SHP77 (cell line): ENCODE data around the gene TGFA.

Experiments
- DNase-seq, 2 experiments: peaks; one replicate each; lab custom pipeline; 2025; lab: John Stamatoyannopoulos, UW

TGFA gene

DNA sequence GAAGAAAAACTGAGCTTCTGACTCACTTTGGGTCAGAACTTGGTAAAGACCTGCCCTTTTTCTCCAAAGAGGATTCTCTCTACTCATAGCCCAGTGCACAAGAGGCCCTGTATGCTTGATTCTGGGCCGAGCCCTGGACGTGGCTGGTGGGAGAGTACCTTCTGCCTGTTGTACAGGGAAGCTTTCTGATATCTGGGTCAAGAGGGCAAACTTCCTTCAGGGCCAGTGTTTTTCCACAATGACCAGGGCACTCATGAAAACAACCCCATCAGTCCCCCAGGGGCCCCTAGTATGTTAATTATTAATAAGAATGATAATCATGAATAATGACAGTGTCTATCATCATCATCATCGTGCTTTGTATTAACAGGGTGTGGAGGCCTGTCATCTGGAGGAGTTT, 90.0 kb downstream of the TGFA start:
- no peak for DNase-seq

DNA sequence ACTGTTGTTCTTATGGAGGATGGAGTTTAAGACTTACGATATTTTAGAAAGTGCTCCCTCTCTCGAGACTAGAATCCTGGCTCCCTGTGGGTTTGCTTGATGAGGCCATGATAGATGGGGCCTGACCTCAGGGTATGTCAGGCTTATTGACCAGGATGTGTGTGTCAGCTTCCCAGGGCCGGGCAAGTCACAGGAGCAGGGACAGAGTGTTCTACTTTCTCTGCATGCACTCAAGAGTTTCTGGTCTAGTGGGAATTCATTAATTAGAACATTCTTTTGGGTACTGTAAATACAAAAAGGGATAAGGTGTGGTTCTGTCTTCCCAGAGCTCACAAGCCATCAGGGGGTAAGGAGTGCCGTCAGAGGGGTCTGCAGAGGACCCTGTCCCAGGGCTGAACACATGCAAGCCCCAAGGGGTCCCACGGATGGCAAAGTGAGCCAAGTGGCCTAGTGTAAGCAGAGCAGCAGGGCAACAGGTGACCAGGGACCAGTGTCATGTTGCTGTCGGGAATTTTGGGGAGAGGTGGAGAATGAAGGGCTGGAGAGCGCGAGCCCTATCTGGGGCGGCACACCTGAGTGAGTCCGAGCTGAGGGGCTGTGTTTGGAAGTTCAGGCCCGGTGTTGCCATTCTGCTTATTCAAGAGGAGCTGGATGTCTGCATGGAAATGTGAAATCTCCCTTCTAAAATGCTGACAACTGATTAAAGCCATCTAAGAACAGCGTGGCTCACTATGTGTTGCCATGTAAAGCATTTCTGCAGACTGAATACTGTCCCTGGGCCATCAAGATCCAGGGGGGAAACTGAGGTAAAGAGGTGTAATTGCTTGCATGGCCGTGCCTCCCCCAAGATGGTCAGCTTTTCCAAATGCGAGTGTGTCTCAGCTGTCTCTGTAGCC, 91.4 kb downstream of the TGFA start:
- DNase-seq: no peak

DNA sequence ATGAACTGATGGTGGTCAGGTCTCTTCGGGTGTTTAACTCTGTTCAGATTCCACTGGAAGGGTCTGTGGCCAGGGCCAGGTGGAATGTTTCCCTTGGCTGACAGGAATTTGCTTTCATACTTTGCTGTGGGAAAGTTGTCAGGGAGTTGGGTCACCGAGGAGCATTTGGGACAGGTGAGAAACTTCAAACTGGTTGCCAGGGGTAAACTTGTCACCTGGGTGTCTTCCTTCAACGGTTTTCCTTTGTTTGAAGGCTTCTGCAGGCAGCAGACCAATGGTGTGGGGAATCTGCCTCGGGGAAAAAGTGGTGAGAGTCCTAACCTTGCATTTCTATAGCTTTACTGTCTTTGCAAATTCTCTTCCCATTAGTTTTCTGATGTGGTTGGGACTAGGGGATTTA, 92.2 kb downstream of the TGFA start:
- no peak for DNase-seq

DNA sequence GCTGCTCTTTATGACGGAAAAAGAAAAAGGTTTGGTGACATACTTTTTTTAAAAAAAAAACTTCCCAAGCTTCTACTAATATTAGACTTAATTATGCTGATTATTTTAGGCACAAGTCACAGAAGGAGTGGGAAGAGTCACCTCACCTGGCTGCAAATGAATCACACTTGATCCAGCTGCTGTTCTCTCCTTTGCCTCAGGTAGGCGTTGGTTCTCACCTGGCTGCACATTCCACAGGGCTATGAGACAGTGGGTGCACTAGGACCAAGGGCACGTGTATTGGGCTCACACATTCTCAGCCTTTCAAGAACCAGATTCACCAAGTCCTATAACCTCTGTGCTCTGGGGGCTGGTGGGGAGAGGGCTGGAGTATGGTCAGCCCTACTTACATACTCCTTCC, 93.3 kb downstream of the TGFA start:
- no peak for DNase-seq

DNA sequence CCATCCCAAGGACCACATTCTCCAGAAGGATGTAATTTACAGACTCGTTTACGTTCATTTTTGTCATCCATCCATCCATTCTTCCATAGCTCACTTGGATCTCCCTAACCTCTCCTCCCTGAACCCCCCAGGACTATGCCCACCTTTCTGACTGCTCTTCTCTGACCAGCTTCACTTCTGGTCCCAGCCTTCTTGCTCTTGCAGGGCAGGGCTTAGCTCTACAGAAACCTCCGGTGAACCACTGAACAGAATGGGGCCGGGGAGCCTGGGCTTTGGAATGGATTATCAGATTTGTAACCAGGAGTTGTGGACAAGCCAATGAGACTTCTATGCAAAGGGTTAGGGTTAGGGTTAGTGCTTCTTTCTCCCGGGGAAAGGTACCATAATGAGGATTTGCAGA, 95.0 kb downstream of the TGFA start:
- no peak for DNase-seq

DNA sequence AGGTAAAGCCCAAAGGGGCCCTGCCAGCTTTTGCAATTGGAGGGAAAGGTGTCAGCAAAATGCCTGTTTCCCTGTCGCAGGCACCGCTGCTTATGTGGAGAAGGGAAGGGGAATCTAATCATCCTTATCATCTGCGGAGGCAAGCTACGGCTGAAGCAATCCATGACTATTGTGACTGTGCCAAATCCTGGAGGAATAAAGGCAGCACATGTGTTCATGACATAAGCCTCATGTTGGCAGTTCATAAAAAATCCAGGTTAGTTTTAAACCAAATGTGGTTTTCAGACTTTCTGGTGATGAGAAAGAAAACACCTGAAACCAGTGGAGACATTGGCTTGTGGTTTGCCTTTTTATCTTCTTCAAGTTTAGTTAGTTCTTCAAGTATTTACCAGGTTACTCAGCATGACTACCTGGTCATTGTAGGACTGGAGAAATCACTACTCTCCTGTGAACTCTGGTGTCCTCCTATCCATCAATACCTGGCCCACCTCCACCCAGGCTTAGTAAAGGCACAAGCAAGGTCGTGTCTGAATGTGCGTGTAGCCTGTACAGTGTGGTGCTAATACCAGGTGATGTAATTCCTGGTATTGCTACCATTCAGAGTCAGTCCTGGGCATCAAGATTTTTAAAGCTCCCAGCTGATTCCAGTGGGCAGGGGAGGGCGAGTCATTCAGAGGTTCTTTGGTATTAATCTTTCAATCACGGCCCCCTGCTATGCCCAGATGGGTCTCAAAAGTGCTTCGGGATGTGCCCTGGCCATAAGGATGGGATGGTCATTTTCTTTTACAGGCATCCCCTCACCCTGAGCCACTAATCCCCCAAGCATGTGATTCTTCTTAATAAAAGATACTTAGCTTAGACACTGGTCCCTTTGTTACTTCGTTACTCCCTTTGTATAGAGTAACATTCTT, 96.8 kb downstream of the TGFA start:
- DNase-seq: no peak

DNA sequence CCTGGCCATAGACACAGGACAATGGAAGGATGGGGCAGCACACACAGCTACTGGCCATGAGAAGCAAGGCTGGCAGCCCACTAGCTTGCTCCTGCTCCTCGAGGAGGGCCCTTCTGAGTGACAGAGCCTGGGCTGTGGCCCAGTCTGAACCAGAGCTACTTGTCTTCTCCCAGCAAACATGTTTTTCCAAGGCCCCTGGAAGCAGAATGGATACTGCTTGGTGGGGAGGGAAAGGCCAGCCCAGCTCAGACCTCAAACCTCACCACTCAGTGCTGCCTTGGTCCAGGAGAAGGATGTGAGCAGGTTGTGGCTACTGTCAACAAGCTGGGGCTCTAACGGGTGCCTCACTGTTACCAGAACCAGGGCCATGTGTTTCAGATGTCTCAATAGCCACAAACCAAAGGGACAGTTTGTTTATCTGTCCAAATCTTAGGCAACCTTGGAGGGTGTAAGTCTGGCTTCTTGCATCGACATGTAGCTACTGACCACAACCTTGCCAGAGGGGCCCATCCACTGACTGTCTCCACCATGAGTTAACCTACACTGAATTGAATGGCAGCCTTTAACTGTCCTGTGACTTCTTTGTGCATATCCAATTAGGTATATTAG, 98.6 kb downstream of the TGFA start:
- DNase-seq: no peak

DNA sequence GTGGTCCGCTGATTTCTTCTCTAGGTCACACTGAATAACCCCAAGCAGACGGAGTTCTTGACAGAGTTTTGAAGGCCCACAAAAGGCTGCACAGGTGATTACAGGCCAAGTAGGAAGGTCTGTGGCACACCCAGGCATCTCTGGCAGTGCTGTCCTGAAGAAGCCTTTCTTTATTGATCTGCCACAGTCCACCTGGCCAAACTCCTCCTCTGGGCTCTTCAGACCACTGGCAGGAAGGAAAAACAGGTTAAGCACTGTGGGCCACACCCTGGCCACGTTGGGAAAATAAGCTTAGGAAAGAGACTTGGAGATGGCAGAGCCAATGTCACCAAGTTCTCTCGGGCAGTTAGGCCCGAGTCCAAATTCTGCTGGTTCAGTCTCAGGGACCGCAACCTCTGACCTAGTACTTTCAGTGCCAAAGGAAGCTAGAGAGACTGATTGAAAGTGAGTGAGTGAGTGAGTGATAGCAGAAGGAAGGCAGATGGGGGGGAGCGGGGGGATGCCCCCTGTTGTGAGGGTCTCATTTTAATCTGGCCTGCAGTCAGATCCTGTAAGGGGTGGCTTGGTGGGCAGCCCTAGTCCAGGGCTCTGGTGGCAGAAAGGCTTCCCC, 102.9 kb downstream of the TGFA start:
- DNase-seq: no peak

GRCh38 chr2:70448041-70448440, 105.6 kb downstream of the TGFA start:
- DNase-seq: no peak

GRCh38 chr2:70443726-70444125, 109.9 kb downstream of the TGFA start:
- DNase-seq: no peak

- DNase-seq: no peak
Measured at GRCh38 chr2:70443078-70443465, 110.6 kb downstream of the TGFA start.

- DNase-seq: no peak
Measured at GRCh38 chr2:70442301-70443077, 111.1 kb downstream of the TGFA start.

DNA sequence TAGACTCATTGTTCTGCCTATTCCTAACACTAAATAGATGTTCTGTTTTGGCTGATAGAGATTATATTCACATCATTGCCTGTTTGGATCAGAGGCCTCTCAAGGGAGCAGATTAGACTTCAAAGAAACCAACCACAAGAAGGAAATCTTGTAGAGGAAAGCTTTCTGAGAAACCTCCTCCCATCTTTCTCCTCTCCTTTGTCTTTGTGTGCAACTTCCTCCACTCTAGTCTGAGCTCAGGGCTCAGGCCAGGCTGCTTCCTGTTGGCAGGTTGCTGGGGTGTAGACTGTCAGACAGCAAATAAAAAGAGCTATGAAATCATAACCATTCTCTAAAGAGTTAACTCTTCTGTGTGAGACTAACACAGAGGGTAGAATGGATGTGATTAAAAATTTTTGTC, 113.0 kb downstream of the TGFA start:
- DNase-seq: no peak

DNA sequence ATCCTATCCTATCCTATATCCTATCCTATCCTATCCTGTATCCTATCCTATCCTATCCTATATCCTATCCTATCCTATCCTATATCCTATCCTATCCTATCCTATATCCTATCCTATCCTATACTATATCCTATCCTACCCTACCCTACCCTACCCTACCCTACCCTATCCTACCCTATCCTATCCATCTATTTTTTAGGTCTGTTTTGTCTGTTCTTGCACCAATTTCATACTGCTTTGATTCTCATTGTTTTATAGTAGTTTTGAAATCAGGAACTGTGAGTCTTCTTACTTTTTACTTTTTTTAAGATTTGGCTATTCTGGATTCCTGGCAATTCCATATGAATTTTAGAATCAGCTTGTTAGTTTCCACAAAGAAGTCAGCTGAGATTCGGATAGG, 118.5 kb downstream of the TGFA start:
- DNase-seq: no peak

DNA sequence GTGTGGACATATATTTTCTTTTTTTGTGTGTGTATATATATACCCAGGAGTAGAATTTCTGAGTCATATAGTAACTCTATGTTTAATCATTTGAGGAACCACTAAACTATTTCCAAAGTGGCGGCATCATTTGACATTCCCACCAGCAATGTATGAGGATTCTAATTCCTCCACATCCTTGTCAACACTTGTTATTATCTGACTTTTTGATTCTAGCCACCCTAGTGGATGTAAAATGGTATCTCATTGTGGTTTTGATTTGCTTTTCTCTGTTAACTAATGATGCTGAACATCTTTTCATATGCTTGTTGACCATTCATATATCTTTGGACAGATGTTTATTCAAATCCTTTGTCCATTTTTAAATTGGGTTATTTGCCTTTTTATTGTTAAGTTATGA, 120.3 kb downstream of the TGFA start:
- no peak for DNase-seq

DNA sequence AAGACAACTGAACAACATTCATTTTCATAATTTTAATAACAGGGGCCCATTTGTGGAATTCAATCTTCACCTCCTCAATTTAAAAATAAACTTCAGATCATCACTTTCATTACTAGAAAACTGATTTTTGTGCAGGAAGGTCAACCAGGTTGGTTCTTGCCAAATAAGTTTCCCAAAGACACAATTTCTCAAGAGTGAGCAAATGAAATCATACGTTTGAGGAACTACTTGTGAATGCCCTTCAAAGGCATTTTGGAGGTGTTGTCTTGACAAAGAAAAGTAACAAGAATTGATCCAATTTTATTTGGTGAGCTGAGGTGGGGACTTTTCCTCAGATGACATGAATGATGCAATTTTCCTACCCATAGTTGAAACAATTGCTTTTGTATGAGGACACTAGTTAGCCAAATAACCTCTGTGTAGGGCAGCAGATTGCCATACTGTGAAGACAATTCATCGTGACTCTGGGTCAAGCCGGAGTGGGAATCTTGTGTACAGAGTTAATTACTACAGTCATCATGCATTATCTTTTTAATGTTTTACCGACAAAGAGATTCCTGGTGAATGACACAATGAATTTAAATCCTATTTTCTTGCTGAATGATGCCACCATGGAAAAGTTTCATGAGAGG, 121.8 kb downstream of the TGFA start:
- DNase-seq: no peak

DNA sequence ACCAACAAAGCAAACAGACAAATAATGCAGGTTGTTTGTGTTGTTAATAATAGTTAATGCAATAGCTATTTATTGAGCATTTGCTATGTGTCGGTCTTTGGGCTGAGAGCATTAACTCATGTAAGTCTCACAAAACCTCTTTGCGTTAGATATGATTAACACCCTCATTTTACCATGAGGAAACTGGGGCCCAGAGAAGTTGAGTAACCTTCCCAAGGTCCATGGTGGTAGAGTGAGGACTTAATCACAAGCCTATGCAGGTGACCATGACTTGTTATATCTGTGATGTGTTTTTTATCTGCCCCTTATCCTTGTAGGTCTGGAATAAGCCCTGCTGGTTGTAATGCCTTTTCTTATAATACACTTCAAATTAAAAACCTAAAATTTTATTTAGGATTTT, 127.3 kb downstream of the TGFA start:
- DNase-seq: no peak

- DNase-seq: no peak
Measured at GRCh38 chr2:70425682-70426301, 127.8 kb downstream of the TGFA start.

- no peak for DNase-seq
Measured at GRCh38 chr2:70420740-70421139, 132.9 kb downstream of the TGFA start.

DNA sequence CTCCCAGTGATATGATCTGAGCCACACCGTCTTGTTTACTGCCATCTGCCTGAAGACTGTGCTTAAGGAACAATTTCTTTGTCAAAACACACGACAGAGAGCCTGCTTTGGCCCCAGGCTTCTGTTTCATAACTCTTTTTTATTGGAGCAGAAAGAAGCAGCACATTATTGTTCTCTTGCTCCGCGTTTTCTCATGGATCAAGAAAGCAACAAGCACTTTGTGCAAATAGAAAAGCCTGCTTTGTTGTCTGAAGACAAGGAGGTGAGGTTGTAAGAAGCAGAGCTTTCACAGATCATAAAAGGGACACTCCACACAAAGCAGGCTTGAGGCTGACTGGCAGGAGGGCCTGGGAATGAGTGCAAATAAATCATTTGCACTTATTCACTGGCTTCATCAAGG, 133.5 kb downstream of the TGFA start:
- no peak for DNase-seq

- no peak for DNase-seq
Measured at GRCh38 chr2:70418514-70418913, 135.1 kb downstream of the TGFA start.
